ENCODE measurements around the gene HSD11B2.

- TF ChIP-seq CTCF (IDR thresholded peaks at IDR 0.05; ENCODE audit: low read length): peak; percentile 51
- TF ChIP-seq EZH2 (IDR thresholded peaks at IDR 0.05; ENCODE audit: borderline replicate concordance, low read length): no peak
Measured at GRCh38 chr16:67444259-67445125, 13.6 kb downstream of the HSD11B2 start.
